ENCODE data around the gene IRAK2. TPM values are rescaled to one million over a fixed set of nuclear protein-coding genes. Genes with fewer than 3 reads are reported as not detected.

Gene IRAK2
- total and polyA plus RNA-seq, 4 donors: 2.9 to 33.1 (median 10.0) TPM

- WGBS, 2 donors: 76 to 81% methylated on average over 12 of the region's 12 CpGs
- H3K9ac ChIP-seq (ENCODE audit: insufficient read depth in 1 of 2, low read length in 2 of 2): no peak overlapping the region
- H3K9me3 ChIP-seq (ENCODE audit: control insufficient read depth in 4 of 4, insufficient read depth in 3 of 4, low read length in 3 of 4): no peaks in the 10 kb centered on the region
- no peak for DNase-seq
- no peaks in the 10 kb centered on the region for H3K27me3 ChIP-seq (ENCODE audit: control insufficient read depth in 3 of 3, insufficient read depth in 3 of 3, low read length in 2 of 3)
- peaks cover 0 to 1% (median 0%) of the 10 kb centered on the region in 4 donors for H3K36me3 ChIP-seq (ENCODE audit: control insufficient read depth in 4 of 4, insufficient read depth in 4 of 4, low read length in 4 of 4)
- peak overlapping the region in 1 of 2 donors; percentile 95 for H3K27ac ChIP-seq (ENCODE audit: low read depth in 1 of 2, low read length in 1 of 2)
- TF ChIP-seq CTCF (IDR thresholded peaks at IDR 0.05; ENCODE audit: control extremely low read depth, extremely low read depth): no peak
- H3K4me3 ChIP-seq: no peak overlapping the region
- H3K4me1 ChIP-seq (ENCODE audit: control insufficient read depth in 5 of 5, insufficient read depth in 5 of 5, low read length in 5 of 5): peaks cover 0 to 58% (median 13%) of the 10 kb centered on the region in 5 donors
- no peak for ATAC-seq (ENCODE audit: insufficient read depth, low FRiP score)
These were observed 30.8 kb downstream of the IRAK2 start for GRCh38 chr3:10195366-10196089.

- peaks cover 0 to 50% (median 13%) of the 10 kb centered on the region in 5 donors for H3K4me1 ChIP-seq (ENCODE audit: control insufficient read depth in 5 of 5, insufficient read depth in 5 of 5, low read length in 5 of 5)
- no peak overlapping the region for H3K4me3 ChIP-seq
- ATAC-seq (ENCODE audit: insufficient read depth, low FRiP score) (no peak), DNase-seq (no peak)
- no peaks in the 10 kb centered on the region for H3K9me3 ChIP-seq (ENCODE audit: control insufficient read depth in 4 of 4, insufficient read depth in 3 of 4, low read length in 3 of 4)
- peaks cover 0 to 7% (median 0%) of the 10 kb centered on the region in 4 donors for H3K36me3 ChIP-seq (ENCODE audit: control insufficient read depth in 4 of 4, insufficient read depth in 4 of 4, low read length in 4 of 4)
- 53 to 72% methylated on average over 12 of the region's 12 CpGs for WGBS, 2 donors
- H3K27me3 ChIP-seq (ENCODE audit: control insufficient read depth in 3 of 3, insufficient read depth in 3 of 3, low read length in 2 of 3): no peaks in the 10 kb centered on the region
- no peak for TF ChIP-seq CTCF (IDR thresholded peaks at IDR 0.05; ENCODE audit: control extremely low read depth, extremely low read depth)
- no peak overlapping the region for H3K9ac ChIP-seq (ENCODE audit: insufficient read depth in 1 of 2, low read length in 2 of 2)
- no peak overlapping the region for H3K27ac ChIP-seq (ENCODE audit: low read depth in 1 of 2, low read length in 1 of 2)
These were observed 31.8 kb downstream of the IRAK2 start for GRCh38 chr3:10196389-10197052.

- Histone ChIP-seq H3K4me1 (ENCODE audit: control insufficient read depth in 5 of 5, insufficient read depth in 5 of 5, low read length in 5 of 5) (peaks cover 0 to 41% (median 6%) of the 10 kb centered on the region in 5 donors), H3K4me3 (no peak overlapping the region), H3K27ac (ENCODE audit: low read depth in 1 of 2, low read length in 1 of 2) (peak overlapping the region in 1 of 2 donors; percentile 69), H3K36me3 (ENCODE audit: control insufficient read depth in 4 of 4, insufficient read depth in 4 of 4, low read length in 4 of 4) (peaks cover 0 to 9% (median 0%) of the 10 kb centered on the region in 4 donors), H3K27me3 (ENCODE audit: control insufficient read depth in 3 of 3, insufficient read depth in 3 of 3, low read length in 2 of 3) (no peaks in the 10 kb centered on the region), H3K9me3 (ENCODE audit: control insufficient read depth in 4 of 4, insufficient read depth in 3 of 4, low read length in 3 of 4) (no peaks in the 10 kb centered on the region), H3K9ac (ENCODE audit: insufficient read depth in 1 of 2, low read length in 2 of 2) (no peak overlapping the region)
- DNase-seq (no peak), ATAC-seq (ENCODE audit: insufficient read depth, low FRiP score) (no peak)
- no peak for TF ChIP-seq CTCF (IDR thresholded peaks at IDR 0.05; ENCODE audit: control extremely low read depth, extremely low read depth)
- WGBS, 2 donors: 72 to 74% methylated on average over 4 of the region's 4 CpGs
These were observed 33.5 kb downstream of the IRAK2 start for GRCh38 chr3:10198226-10198625.

Measured in lung (tissue), 12 donors.